Fibroblast of the aortic adventitia (primary cell): ENCODE data around the gene NRXN3. TPM values are rescaled to one million over a fixed set of nuclear protein-coding genes. Genes with fewer than 3 reads are reported as not detected.

Experiments
- DNase-seq: peaks from one replicate; pipeline ENCODE4 v3.0.0-alpha.2; 2010; ENCODE audit warnings: low read depth
- H3K4me3 ChIP-seq: 2 replicates; pipeline ENCODE4 v1.5.1; 2011; ENCODE audit warnings: low read depth, mild to moderate bottlenecking, control low read depth, low read length, moderate library complexity
- total RNA-seq: library from RNA; depleted of rRNA; stranded (reverse); fragments of >200 nt; gene quantifications from 2 replicates; pipeline ENCODE4 v1.2.3, GENCODE V29; 2012; ENCODE audit warnings: low replicate concordance
- TF ChIP-seq, protein P1 (sequence below): IDR thresholded peaks from 2 replicates; pipeline ENCODE4 v1.5.1; 2011; ENCODE audit warnings: mild to moderate bottlenecking, low read length, control low read depth, inconsistent platforms; ENCODE audit not compliant: insufficient read depth

NRXN3 gene
- total RNA-seq, 1 donor = 0.18 TPM

DNA sequence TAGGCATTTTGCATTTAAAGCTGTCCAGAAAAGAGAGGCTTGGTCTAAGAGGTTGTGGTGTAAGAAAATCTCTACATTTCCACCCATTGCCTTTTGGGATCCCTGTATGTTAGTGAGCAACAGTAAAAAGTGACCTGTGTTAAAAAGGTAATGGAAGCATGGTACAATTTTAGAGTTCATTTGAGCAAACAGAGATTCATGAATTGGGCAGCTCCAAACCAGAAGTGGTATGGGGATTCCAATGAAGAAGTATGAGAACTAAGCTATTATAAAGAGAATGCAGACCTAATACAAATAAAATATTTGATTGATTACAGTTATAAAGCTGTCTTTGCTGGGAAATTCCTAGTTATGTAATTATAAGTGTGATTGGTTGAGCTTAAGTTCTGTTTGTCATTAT is 1134.1 kb downstream of the NRXN3 start:
- no peak overlapping the region for H3K4me3 ChIP-seq
- TF ChIP-seq, protein P1, sequence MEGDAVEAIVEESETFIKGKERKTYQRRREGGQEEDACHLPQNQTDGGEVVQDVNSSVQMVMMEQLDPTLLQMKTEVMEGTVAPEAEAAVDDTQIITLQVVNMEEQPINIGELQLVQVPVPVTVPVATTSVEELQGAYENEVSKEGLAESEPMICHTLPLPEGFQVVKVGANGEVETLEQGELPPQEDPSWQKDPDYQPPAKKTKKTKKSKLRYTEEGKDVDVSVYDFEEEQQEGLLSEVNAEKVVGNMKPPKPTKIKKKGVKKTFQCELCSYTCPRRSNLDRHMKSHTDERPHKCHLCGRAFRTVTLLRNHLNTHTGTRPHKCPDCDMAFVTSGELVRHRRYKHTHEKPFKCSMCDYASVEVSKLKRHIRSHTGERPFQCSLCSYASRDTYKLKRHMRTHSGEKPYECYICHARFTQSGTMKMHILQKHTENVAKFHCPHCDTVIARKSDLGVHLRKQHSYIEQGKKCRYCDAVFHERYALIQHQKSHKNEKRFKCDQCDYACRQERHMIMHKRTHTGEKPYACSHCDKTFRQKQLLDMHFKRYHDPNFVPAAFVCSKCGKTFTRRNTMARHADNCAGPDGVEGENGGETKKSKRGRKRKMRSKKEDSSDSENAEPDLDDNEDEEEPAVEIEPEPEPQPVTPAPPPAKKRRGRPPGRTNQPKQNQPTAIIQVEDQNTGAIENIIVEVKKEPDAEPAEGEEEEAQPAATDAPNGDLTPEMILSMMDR = no peak
- no peak for DNase-seq

DNA sequence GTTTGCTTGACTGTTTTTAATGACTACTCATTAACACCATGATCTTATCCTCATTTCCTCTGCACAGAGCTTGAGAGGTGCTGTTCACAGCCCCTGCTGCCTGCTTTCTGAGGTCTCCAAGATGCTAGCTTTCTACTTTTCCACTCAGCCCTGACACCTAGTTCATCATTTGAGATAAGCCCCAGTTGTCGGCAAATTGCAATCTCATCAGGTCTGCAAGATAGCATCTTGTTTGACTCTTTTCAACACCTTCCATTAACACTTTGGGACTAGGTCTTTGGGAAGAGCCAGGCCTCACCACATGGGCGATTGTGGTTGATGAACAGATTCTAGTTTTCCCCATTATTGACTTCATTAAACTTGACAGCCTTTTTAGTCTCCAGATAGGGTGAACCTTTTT is 1136.4 kb downstream of the NRXN3 start:
- no peak for DNase-seq
- TF ChIP-seq, protein P1 = no peak
- no peak overlapping the region for H3K4me3 ChIP-seq

DNA sequence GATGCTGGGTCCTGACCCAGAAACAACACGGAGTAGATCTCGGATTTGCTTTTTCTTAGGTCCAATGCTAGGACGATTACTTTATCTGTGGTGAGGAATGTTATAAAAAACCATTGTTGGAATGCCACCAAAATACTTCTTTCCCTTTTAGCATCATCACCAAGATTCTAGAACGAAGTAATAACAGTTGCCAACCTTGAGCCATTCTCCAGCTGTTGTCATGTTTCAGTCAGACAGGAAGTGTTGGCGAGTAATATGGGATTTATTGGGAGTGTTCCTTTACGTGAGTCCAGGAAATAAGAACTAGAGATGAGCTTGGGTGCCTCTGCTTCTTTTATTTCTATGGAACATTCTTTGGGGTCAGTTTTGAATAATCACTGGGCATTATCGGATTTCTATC is 1148.2 kb downstream of the NRXN3 start:
- DNase-seq = peak; percentile 2
- TF ChIP-seq, protein P1 = no peak
- H3K4me3 ChIP-seq = no peak overlapping the region

DNA sequence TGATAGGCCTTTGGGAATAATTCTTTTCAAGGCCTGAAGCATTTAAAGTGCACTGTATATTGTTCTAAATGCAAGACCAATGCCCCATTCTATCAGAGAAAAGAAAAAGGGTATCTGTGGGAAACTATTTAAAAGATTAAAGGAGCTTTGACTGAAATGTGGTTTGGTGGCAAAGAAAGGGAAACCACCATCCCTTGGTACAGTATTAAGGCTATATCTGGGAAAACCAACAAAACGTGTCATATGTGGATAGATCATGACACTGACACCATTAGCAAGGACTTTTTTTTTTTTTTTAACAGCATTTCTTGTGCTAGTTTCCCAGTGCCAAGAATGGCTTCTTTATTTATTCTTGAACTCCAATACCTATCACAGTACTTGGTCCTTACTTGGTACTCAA is 1150.4 kb downstream of the NRXN3 start:
- DNase-seq = no peak
- TF ChIP-seq, protein P1 = no peak

DNA sequence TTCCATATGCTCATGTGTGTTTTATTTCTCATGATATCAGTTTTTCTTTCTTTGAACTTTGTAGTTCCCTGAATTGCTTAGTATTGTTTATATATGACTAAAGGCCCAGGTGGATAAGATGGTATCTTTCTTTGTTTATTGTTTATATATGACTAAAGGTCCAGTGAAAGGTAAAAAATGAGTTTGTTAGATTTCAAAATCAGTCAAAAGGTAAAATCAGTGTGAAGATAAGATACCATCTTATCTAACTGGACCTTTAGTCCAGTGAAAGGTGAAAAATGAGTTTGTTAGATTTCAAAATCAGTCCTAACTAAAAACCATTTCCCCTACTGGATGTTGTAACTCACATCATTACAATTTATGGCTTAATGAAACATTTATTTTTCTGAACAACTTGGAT is 1150.9 kb downstream of the NRXN3 start:
- TF ChIP-seq, protein P1 = no peak

More for the DNA sequence above, 1150.4 kb downstream of the NRXN3 start:
- H3K4me3 ChIP-seq = no peak overlapping the region

DNA sequence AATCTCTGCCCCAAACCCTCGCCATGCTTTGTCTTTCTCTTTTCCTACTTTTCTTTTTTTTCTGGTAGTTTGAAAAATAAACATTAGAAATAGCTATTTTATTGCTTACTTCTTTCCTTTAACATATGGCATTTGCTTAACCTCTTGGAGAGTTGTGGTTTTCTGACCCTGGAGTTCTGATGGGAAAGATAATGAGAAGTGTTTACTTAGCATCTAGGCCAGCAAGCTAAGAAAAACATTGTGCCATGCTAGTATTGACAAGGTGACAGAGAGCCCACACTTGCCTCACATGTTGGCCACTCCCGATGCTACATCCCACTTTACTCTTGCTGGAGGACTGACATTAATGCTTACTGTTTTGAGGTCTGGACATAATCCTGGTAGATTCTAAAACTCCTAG is 1154.9 kb downstream of the NRXN3 start:
- H3K4me3 ChIP-seq = no peak overlapping the region
- no peak for DNase-seq
- TF ChIP-seq, protein P1 = no peak

More for the DNA sequence above, 1150.9 kb downstream of the NRXN3 start:
- no peak for DNase-seq
- H3K4me3 ChIP-seq = no peak overlapping the region

DNA sequence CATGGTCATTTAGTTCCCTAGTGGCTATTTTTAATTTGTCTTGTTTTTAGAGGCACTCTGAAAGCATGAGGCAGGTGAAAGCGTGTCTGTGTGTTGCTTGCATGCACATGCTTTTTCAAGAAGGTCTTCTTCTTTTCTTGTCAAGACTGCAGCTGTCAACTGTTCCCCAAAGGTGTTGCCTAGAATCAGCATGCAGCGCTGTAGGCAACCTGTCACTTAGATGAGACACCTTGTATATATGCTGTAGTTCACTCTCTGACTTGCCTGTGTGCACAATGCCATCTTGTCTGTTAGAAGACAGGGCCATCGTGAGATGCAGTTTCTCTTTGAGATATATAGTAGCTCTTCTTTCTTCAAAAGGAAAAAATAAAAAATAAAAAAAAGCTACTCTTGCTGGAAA is 1155.4 kb downstream of the NRXN3 start:
- H3K4me3 ChIP-seq = no peak overlapping the region
- TF ChIP-seq, protein P1 = no peak
- no peak for DNase-seq
